ENCODE results near the gene GRM7. TPM values are rescaled to one million over a fixed set of nuclear protein-coding genes. Genes with fewer than 3 reads are reported as not detected.

The GRM7 gene
- total RNA-seq, 2 experiments from 2014 or later = not detected

- intact Hi-C loops (cut with DNase I, micrococcal nuclease) = no loop called here
- Histone ChIP-seq H3K4me1 (ENCODE audit: insufficient read depth, low read length) (no peaks in the 10 kb centered on the region), H3K9me3 (ENCODE audit: control insufficient read depth in 1 of 2, insufficient read depth in 1 of 2, low read length in 2 of 2) (no peaks in the 10 kb centered on the region), H3K27me3 (ENCODE audit: control insufficient read depth in 1 of 2, insufficient read depth in 2 of 2, low read length in 2 of 2) (no peaks in the 10 kb centered on the region), H3K27ac (ENCODE audit: low read depth in 1 of 2, low read length in 2 of 2) (no peak overlapping the region), H3K4me3 (ENCODE audit: low read length) (no peak overlapping the region), H3K36me3 (ENCODE audit: insufficient read depth, low read length) (no peaks in the 10 kb centered on the region)
- Mint-ChIP-seq H3K27ac (no peak overlapping the region), H3K4me1 (ENCODE audit: low read depth) (no peaks in the 10 kb centered on the region), H3K4me3 (no peak overlapping the region), H3K36me3 (ENCODE audit: low read depth) (no peaks in the 10 kb centered on the region), H3K27me3 (no peaks in the 10 kb centered on the region), H3K9me3 (no peaks in the 10 kb centered on the region)
- POLR2A ChIA-PET = no interaction called here
- CTCF ChIA-PET = no interaction called here
- no peak for TF ChIP-seq CTCF (IDR thresholded peaks at IDR 0.05)
- DNase-seq = no peak
- no peak for ATAC-seq (ENCODE audit: poor library complexity)
Measured at GRCh38 chr3:7461202-7461825, 600.4 kb downstream of the GRM7 start.

- Histone ChIP-seq H3K4me1 (ENCODE audit: insufficient read depth, low read length) (no peaks in the 10 kb centered on the region), H3K4me3 (ENCODE audit: low read length) (no peak overlapping the region), H3K27ac (ENCODE audit: low read depth in 1 of 2, low read length in 2 of 2) (no peak overlapping the region), H3K9me3 (ENCODE audit: control insufficient read depth in 1 of 2, insufficient read depth in 1 of 2, low read length in 2 of 2) (peaks cover 0 to 5% of the 10 kb centered on the region in 2 experiments), H3K36me3 (ENCODE audit: insufficient read depth, low read length) (no peaks in the 10 kb centered on the region), H3K27me3 (ENCODE audit: control insufficient read depth in 1 of 2, insufficient read depth in 2 of 2, low read length in 2 of 2) (no peaks in the 10 kb centered on the region)
- H3K27me3 Mint-ChIP-seq = no peaks in the 10 kb centered on the region
- intact Hi-C loops (cut with DNase I, micrococcal nuclease) = no loop called here
- no peaks in the 10 kb centered on the region for H3K36me3 Mint-ChIP-seq (ENCODE audit: low read depth)
- CTCF ChIA-PET = no interaction called here
- ATAC-seq (ENCODE audit: poor library complexity) (no peak), DNase-seq (no peak)
- peaks cover 2% of the 10 kb centered on the region for H3K9me3 Mint-ChIP-seq
- H3K27ac Mint-ChIP-seq = no peak overlapping the region
- no peaks in the 10 kb centered on the region for H3K4me1 Mint-ChIP-seq (ENCODE audit: low read depth)
- POLR2A ChIA-PET = no interaction called here
- no peak overlapping the region for H3K4me3 Mint-ChIP-seq
- no peak for TF ChIP-seq CTCF (IDR thresholded peaks at IDR 0.05)
Measured at GRCh38 chr3:7469866-7470265, 609.0 kb downstream of the GRM7 start.

- Histone ChIP-seq H3K4me1 (ENCODE audit: insufficient read depth, low read length) (no peaks in the 10 kb centered on the region), H3K27ac (ENCODE audit: low read depth in 1 of 2, low read length in 2 of 2) (no peak overlapping the region)
- POLR2A ChIA-PET = no interaction called here
Measured at GRCh38 chr3:7484636-7485035, 623.7 kb downstream of the GRM7 start.

More at GRCh38 chr3:7484636-7485035, 623.7 kb downstream of the GRM7 start:
- H3K27me3 Mint-ChIP-seq = no peaks in the 10 kb centered on the region
- CTCF ChIA-PET = no interaction called here
- DNase-seq = no peak
- intact Hi-C loops (cut with DNase I, micrococcal nuclease) = no loop called here
- Histone ChIP-seq H3K36me3 (ENCODE audit: insufficient read depth, low read length) (no peaks in the 10 kb centered on the region), H3K4me3 (ENCODE audit: low read length) (no peak overlapping the region), H3K27me3 (ENCODE audit: control insufficient read depth in 1 of 2, insufficient read depth in 2 of 2, low read length in 2 of 2) (no peaks in the 10 kb centered on the region), H3K9me3 (ENCODE audit: control insufficient read depth in 1 of 2, insufficient read depth in 1 of 2, low read length in 2 of 2) (no peaks in the 10 kb centered on the region)
- H3K9me3 Mint-ChIP-seq = no peaks in the 10 kb centered on the region
- H3K4me3 Mint-ChIP-seq = no peak overlapping the region
- no peak overlapping the region for H3K27ac Mint-ChIP-seq
- no peaks in the 10 kb centered on the region for H3K36me3 Mint-ChIP-seq (ENCODE audit: low read depth)
- ATAC-seq (ENCODE audit: poor library complexity) = no peak
- no peak for TF ChIP-seq CTCF (IDR thresholded peaks at IDR 0.05)
- H3K4me1 Mint-ChIP-seq (ENCODE audit: low read depth) = no peaks in the 10 kb centered on the region
